Measurements from ENCODE around the gene GTPBP1. TPM values are rescaled to one million over a fixed set of nuclear protein-coding genes. Genes with fewer than 3 reads are reported as not detected.
A peak's percentile ranks its signal among the peaks of the same experiment; 100 is the strongest.

Gene GTPBP1
- total and polyA plus RNA-seq, 2 of the 13 experiments (the other 11 are each of a cell fraction or from before 2014, with no cell fraction given): 22.3 to 27.0 TPM

GRCh38 chr22:38755155-38755910, 49.6 kb downstream of the GTPBP1 start (continued):
- peak; percentile 84 for TF ChIP-seq HDAC1 (CRISPR knock-in tag; IDR thresholded peaks at IDR 0.05)
- TF ChIP-seq UBTF (CRISPR knock-in tag; IDR thresholded peaks at IDR 0.05): peak; percentile 88
- peak; percentile 57 for TF ChIP-seq XRCC5 (optimal IDR thresholded peaks at IDR 0.05; ENCODE audit: low read length)
- TF ChIP-seq TFAP4 (IDR thresholded peaks at IDR 0.05; ENCODE audit: borderline replicate concordance, low read depth): peak; percentile 70; the same call in 1 of the 2 replicates
- TF ChIP-seq SMARCC2 (IDR thresholded peaks at IDR 0.05): no peak
- no peak; the same call in 1 of the 2 replicates for TF ChIP-seq DPF2 (CRISPR knock-in tag; IDR thresholded peaks at IDR 0.05; ENCODE audit: borderline replicate concordance, low read depth)
- no peak for TF ChIP-seq ZNF761 (CRISPR knock-in tag; conservative IDR thresholded peaks at IDR 0.05)
- TF ChIP-seq ATF7-NPFF (CRISPR knock-in tag; IDR thresholded peaks at IDR 0.05; ENCODE audit: low read depth): peak; percentile 78; the same call in 1 of the 2 replicates
- peak; percentile 23; the same call in 1 of the 2 replicates for TF ChIP-seq ZNF776 (CRISPR knock-in tag; IDR thresholded peaks at IDR 0.05)
- TF ChIP-seq ISX (CRISPR knock-in tag; conservative IDR thresholded peaks at IDR 0.05): no peak
- no peak for TF ChIP-seq KMT2B (CRISPR knock-in tag; IDR thresholded peaks at IDR 0.05)
- TF ChIP-seq ZFP1 (CRISPR knock-in tag; IDR thresholded peaks at IDR 0.05): no peak
- no peak for TF ChIP-seq ZNF737 (CRISPR knock-in tag; IDR thresholded peaks at IDR 0.05; ENCODE audit: borderline replicate concordance)
- TF ChIP-seq ZNF598 (CRISPR knock-in tag; IDR thresholded peaks at IDR 0.05; ENCODE audit: borderline replicate concordance): 0 out of 2 replicates have a peak, but pooled peaks have one; percentile 19
- TF ChIP-seq ZNF275 (CRISPR knock-in tag; IDR thresholded peaks at IDR 0.05; ENCODE audit: borderline replicate concordance): no peak
- no peak for TF ChIP-seq ZNF780A (CRISPR knock-in tag; IDR thresholded peaks at IDR 0.05)
- TF ChIP-seq MIER2 (CRISPR knock-in tag; IDR thresholded peaks at IDR 0.05): 0 out of 2 replicates have a peak, but pooled peaks have one; percentile 24
- no peak; the same call in 1 of the 2 replicates for TF ChIP-seq MLXIP (CRISPR knock-in tag; IDR thresholded peaks at IDR 0.05; ENCODE audit: borderline replicate concordance)
- TF ChIP-seq EZH2 (conservative IDR thresholded peaks at IDR 0.05; ENCODE audit: low read depth, low read length): no peak
- TF ChIP-seq PAWR (CRISPR knock-in tag; IDR thresholded peaks at IDR 0.05; ENCODE audit: borderline replicate concordance): no peak
- no peak for TF ChIP-seq NFIC (IDR thresholded peaks at IDR 0.05; ENCODE audit: low read length)
- no peak for TF ChIP-seq MAF1 (CRISPR knock-in tag; IDR thresholded peaks at IDR 0.05; ENCODE audit: borderline replicate concordance)
